Loucy (cell line): ENCODE measurements around the gene RIMKLB.
"Not testable (repeated sequence)": the region's sequence is repeated elsewhere in the genome, so short reads cannot be mapped to it uniquely, and the experiment has no call there.

Experiments used
- H2AFZ ChIP-seq: fragments of 200-600 bp; sonication (generic); 2 replicates; pipeline ENCODE4 v1.6.0; 2016; ENCODE audit warnings: antibody characterized with exemption, mild to moderate bottlenecking, low read length, moderate library complexity
- H3F3A ChIP-seq: fragments of 200-600 bp; 2 replicates; pipeline ENCODE4 v1.6.0; 2016; ENCODE audit warnings: antibody characterized with exemption, low read depth, mild to moderate bottlenecking
- H3K27me3 ChIP-seq: fragments of 200-600 bp; sonication (generic); 2 replicates; pipeline ENCODE4 v1.6.1; 2014; ENCODE audit warnings: low read length, mild to moderate bottlenecking; ENCODE audit not compliant: insufficient read depth, poor library complexity, severe bottlenecking
- H3K36me3 ChIP-seq: fragments of 200-600 bp; sonication (generic); 2 replicates; pipeline ENCODE4 v1.6.1; 2016; ENCODE audit warnings: low read length; ENCODE audit not compliant: insufficient read depth
- H3K4me1 ChIP-seq: fragments of 200-600 bp; sonication (generic); 2 replicates; pipeline ENCODE4 v1.5.1; 2014; ENCODE audit warnings: low read length, mild to moderate bottlenecking; ENCODE audit not compliant: insufficient read depth, poor library complexity, severe bottlenecking
- H3K4me2 ChIP-seq: fragments of 200-600 bp; sonication (generic); 2 replicates; pipeline ENCODE4 v1.6.0; 2014; ENCODE audit warnings: antibody characterized with exemption, low read length, low read depth, mild to moderate bottlenecking; ENCODE audit not compliant: poor library complexity, severe bottlenecking
- H3K4me3 ChIP-seq: fragments of 200-600 bp; sonication (generic); 2 replicates; pipeline ENCODE4 v1.5.1; 2014; ENCODE audit warnings: low read length, mild to moderate bottlenecking, mixed read lengths; ENCODE audit not compliant: poor library complexity, severe bottlenecking
- H3K79me2 ChIP-seq: fragments of 200-600 bp; sonication (generic); 2 replicates; pipeline ENCODE4 v1.6.1; 2014; ENCODE audit warnings: low read length; ENCODE audit not compliant: insufficient read depth
- H3K9ac ChIP-seq: fragments of 200-600 bp; sonication (generic); 2 replicates; pipeline ENCODE4 v1.6.0; 2014; ENCODE audit warnings: mild to moderate bottlenecking, low read depth, low read length, moderate library complexity; ENCODE audit not compliant: poor library complexity, severe bottlenecking
- H3K9me2 ChIP-seq: fragments of 200-600 bp; sonication (generic); replicated peaks from 2 replicates; pipeline ENCODE4 v1.6.1; 2016; ENCODE audit warnings: low read depth, low read length, mixed read lengths
- H3K9me3 ChIP-seq: fragments of 200-600 bp; sonication (generic); 2 replicates; pipeline ENCODE4 v1.6.1; 2014; ENCODE audit warnings: mild to moderate bottlenecking, antibody characterized with exemption, low read length, low read depth; ENCODE audit not compliant: insufficient read depth
- H4K20me1 ChIP-seq: fragments of 200-600 bp; sonication (generic); 2 replicates; pipeline ENCODE4 v1.6.0; 2014; ENCODE audit warnings: antibody characterized with exemption, low read length, mild to moderate bottlenecking; ENCODE audit not compliant: insufficient read depth, poor library complexity, severe bottlenecking
- EZH2phosphoT487 ChIP-seq: fragments of 200-600 bp; IDR thresholded peaks from 2 replicates; pipeline ENCODE4 v1.6.1; 2018; ENCODE audit warnings: antibody characterized with exemption, mild to moderate bottlenecking, moderate library complexity, borderline replicate concordance
- TF ChIP-seq, protein P1 (sequence below): fragments of 200-600 bp; sonication (generic); conservative IDR thresholded peaks from 2 replicates; pipeline ENCODE4 v1.5.1; 2014; ENCODE audit warnings: mild to moderate bottlenecking, antibody characterized with exemption, low read length

The RIMKLB gene

DNA sequence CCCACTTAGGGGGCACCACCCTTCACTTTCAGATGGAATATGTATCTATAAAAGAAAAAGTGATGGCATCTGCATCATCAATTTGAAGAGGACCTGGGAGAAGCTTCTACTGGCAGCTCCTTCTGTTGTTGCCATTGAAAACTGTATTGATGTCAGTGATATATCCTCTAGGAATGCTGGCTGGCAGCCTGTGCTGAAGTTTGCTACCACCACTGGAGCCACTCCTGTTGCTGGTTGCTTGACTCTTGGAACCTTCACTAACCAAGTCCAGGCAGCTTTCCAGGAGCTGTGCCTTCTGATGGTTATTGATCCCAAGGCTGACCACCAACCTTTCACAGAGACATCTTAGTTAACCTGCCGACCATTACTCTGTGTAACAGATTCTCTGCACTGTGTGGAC lies 44.7 kb downstream of the RIMKLB start:
- no peaks in the 10 kb centered on the region for H4K20me1 ChIP-seq
- no peaks in the 10 kb centered on the region for H3K9me3 ChIP-seq
- no peak for TF ChIP-seq EZH2phosphoT487
- TF ChIP-seq, protein P1, sequence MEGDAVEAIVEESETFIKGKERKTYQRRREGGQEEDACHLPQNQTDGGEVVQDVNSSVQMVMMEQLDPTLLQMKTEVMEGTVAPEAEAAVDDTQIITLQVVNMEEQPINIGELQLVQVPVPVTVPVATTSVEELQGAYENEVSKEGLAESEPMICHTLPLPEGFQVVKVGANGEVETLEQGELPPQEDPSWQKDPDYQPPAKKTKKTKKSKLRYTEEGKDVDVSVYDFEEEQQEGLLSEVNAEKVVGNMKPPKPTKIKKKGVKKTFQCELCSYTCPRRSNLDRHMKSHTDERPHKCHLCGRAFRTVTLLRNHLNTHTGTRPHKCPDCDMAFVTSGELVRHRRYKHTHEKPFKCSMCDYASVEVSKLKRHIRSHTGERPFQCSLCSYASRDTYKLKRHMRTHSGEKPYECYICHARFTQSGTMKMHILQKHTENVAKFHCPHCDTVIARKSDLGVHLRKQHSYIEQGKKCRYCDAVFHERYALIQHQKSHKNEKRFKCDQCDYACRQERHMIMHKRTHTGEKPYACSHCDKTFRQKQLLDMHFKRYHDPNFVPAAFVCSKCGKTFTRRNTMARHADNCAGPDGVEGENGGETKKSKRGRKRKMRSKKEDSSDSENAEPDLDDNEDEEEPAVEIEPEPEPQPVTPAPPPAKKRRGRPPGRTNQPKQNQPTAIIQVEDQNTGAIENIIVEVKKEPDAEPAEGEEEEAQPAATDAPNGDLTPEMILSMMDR, result no peak
- H3K9me2 ChIP-seq, result no peaks in the 10 kb centered on the region
- no peak overlapping the region for H2AFZ ChIP-seq
- H3K27me3 ChIP-seq, result no peaks in the 10 kb centered on the region
- H3K4me3 ChIP-seq, result no peak overlapping the region
- no peak overlapping the region for H3K9ac ChIP-seq
- H3K4me1 ChIP-seq, result no peaks in the 10 kb centered on the region
- H3K4me2 ChIP-seq, result no peak overlapping the region
- H3F3A ChIP-seq, result no peaks in the 10 kb centered on the region
- H3K36me3 ChIP-seq, result peaks cover 17% of the 10 kb centered on the region; the same call in 1 of the 2 replicates
- H3K79me2 ChIP-seq, result peaks cover 33% of the 10 kb centered on the region; the same call in 1 of the 2 replicates

DNA sequence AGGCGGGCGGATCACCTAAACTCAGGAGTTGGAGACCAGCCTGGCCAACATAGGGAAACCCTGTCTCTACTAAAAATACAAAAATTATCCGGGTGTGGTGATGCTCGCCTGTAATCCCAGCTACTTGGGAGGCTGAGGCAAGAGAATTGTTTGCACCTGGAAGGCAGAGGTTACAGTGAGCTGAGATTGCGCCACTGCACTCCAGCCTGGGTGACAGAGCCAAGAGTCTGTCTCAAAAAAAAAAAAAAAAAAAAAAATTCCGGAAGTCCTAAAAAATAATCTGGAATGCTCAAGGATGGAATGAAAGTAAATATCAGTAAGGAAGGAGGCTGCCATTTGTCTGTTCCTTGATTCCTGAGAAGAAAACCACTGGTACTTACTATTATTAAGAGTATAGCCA lies 45.3 kb downstream of the RIMKLB start:
- H3K4me1 ChIP-seq, H3F3A ChIP-seq, H3K4me2 ChIP-seq, H3K9me3 ChIP-seq, H3K9ac ChIP-seq, H2AFZ ChIP-seq, H3K27me3 ChIP-seq, H3K4me3 ChIP-seq, H4K20me1 ChIP-seq, H3K9me2 ChIP-seq: not testable (repeated sequence)
- Histone ChIP-seq H3K36me3 (peaks cover 17% of the 10 kb centered on the region; the same call in 1 of the 2 replicates), H3K79me2 (peaks cover 30% of the 10 kb centered on the region; the same call in 1 of the 2 replicates)

DNA sequence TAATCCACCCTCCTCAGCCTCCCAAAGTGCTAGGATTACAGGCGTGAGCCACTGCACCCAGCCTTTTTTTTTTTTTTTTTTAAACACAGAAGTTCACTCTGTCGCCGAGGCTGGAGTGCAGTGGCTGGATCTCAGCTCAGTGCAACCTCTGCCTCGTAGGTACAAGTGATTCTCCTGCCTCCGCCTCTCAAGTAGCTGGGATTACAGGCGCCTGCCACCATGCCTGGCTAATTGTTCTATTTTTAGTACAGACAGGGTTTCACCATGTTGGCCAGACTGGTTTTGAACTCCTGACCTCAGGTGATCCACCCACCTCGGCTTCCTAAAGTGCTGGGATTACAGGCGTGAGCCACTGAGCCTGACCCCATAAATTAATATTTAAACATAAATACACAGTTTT lies 47.8 kb downstream of the RIMKLB start:
- not testable (repeated sequence) for H3K4me1 ChIP-seq, H3F3A ChIP-seq, H3K9me2 ChIP-seq, H2AFZ ChIP-seq, H3K4me3 ChIP-seq, H4K20me1 ChIP-seq, H3K4me2 ChIP-seq, H3K9me3 ChIP-seq, H3K9ac ChIP-seq, H3K27me3 ChIP-seq
- H3K36me3 ChIP-seq, result peaks cover 30% of the 10 kb centered on the region; the same call in 1 of the 2 replicates
- peaks cover 12% of the 10 kb centered on the region; the same call in 1 of the 2 replicates for H3K79me2 ChIP-seq

DNA sequence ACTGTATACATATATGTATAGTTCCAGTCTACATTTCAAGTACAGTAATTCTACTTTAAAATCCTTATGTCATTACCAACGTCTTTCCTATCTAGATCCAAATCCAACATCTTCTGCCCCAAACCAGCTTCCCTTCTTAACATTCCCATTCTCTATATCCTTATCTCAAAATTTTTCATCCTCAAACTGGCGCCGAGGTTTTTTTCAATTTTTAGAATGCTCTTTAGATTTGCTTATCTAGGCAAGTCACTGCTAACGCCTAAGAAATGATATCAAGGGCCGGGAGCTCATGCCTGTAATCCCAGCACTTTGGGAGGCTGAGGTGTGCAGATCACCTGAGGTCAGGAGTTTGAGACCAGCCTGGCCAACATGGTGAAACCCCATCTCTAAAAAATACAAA lies 48.3 kb downstream of the RIMKLB start:
- Histone ChIP-seq H3F3A (no peaks in the 10 kb centered on the region), H4K20me1 (no peaks in the 10 kb centered on the region), H3K9ac (no peak overlapping the region), H3K4me3 (no peak overlapping the region), H3K79me2 (peaks cover 12% of the 10 kb centered on the region; the same call in 1 of the 2 replicates), H3K4me2 (no peak overlapping the region), H3K9me2 (no peaks in the 10 kb centered on the region), H2AFZ (no peak overlapping the region), H3K4me1 (no peaks in the 10 kb centered on the region), H3K27me3 (no peaks in the 10 kb centered on the region), H3K9me3 (no peaks in the 10 kb centered on the region), H3K36me3 (peaks cover 34% of the 10 kb centered on the region; the same call in 1 of the 2 replicates)
- TF ChIP-seq, protein P1, result no peak
- no peak for TF ChIP-seq EZH2phosphoT487

DNA sequence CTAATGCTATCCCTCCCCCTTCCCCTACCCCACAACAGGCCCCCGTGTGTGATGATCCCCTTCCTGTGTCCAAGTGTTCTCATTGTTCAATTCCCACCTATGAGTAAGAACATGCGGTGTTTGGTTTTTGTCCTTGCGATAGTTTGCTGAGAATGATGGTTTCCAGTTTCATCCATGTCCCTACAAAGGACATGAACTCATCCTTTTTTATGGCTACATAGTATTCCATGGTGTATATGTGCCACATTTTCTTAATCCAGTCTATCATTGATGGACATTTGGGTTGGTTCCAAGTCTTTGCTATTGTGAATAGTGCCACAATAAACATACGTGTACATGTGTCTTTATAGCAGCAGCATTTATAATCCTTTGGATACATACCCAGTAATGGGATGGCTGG lies 62.3 kb downstream of the RIMKLB start:
- not testable (repeated sequence) for H3K9me2 ChIP-seq, H3K4me2 ChIP-seq, H3K27me3 ChIP-seq, H3K4me3 ChIP-seq, H3K9ac ChIP-seq, H2AFZ ChIP-seq, H3F3A ChIP-seq, H4K20me1 ChIP-seq, H3K4me1 ChIP-seq, H3K79me2 ChIP-seq, H3K9me3 ChIP-seq
- peaks cover 31% of the 10 kb centered on the region; the same call in 1 of the 2 replicates for H3K36me3 ChIP-seq

DNA sequence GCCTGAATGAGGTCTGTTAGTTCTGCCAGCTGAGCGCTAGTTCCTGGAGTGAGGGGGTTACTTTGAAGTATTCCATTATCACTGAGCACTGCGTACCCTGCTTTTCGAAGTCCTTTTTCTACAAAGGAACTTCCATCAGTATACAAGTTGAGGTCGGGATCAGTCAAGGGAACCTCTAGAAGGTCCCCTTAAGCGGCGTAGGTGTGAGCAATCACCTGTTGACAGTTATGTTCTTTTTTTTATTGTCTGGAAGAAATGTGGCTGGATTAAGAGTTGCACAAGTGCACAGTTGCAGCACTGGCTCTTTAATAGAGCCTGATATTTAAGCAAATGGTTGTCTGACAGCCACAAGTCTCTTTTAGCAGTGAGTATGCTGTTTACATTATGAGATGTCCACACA lies 64.9 kb downstream of the RIMKLB start:
- H3K4me1 ChIP-seq, H2AFZ ChIP-seq, H3K4me2 ChIP-seq, H3K9me3 ChIP-seq, H3F3A ChIP-seq, H3K4me3 ChIP-seq, H3K9me2 ChIP-seq, H3K27me3 ChIP-seq, H4K20me1 ChIP-seq, H3K9ac ChIP-seq, H3K79me2 ChIP-seq: not testable (repeated sequence)
- H3K36me3 ChIP-seq, result peaks cover 15% of the 10 kb centered on the region; the same call in 1 of the 2 replicates
